Measurements from ENCODE around the gene PTPRD.

- TF ChIP-seq EZH2 (IDR thresholded peaks at IDR 0.05; ENCODE audit: low read length, missing control alignments) (no peak), CTCF (conservative IDR thresholded peaks at IDR 0.05 in 1 of 2, IDR thresholded peaks at IDR 0.05 in 1 of 2; ENCODE audit: low read depth in 1 of 2, low read length in 2 of 2) (no peak)
Observed at GRCh38 chr9:10036095-10036494, 576.7 kb downstream of the PTPRD start.

All from fibroblast of lung (primary cell).